Activated T-helper 2 cell treated with anti-CD3 and anti-CD28 coated beads, Interferon-gamma antibody, Interleukin-2, Interleukin-4, amounts not matched to agents 10 μg/mL and 5 μg/mL and 100 μg/mL, durations not matched to agents 14 hours and 24 hours and 36 hours (primary cell): ENCODE data around the gene CROCC2. TPM values are rescaled to one million over a fixed set of nuclear protein-coding genes. Genes with fewer than 3 reads are reported as not detected.

ENCODE experiments used
- DNase-seq: peaks from one replicate; pipeline ENCODE4 v3.0.0; 2021; ENCODE audit warnings: low spot score
- H3K27ac Mint-ChIP-seq: one replicate; pipeline ENCODE4 v1.8.0; 2021; ENCODE audit warnings: mixed read lengths
- H3K27me3 Mint-ChIP-seq: one replicate; pipeline ENCODE4 v1.8.0; 2021; ENCODE audit warnings: low read depth, mixed read lengths
- H3K36me3 Mint-ChIP-seq: one replicate; pipeline ENCODE4 v1.8.0; 2021; ENCODE audit warnings: low read depth, mixed read lengths
- H3K4me1 Mint-ChIP-seq: one replicate; pipeline ENCODE4 v1.8.0; 2021; ENCODE audit warnings: low read depth, mixed read lengths
- H3K4me3 Mint-ChIP-seq: one replicate; pipeline ENCODE4 v1.8.0; 2021; ENCODE audit warnings: low read depth, mild to moderate bottlenecking, moderate library complexity, mixed read lengths
- H3K9me3 Mint-ChIP-seq: one replicate; pipeline ENCODE4 v1.8.0; 2021; ENCODE audit warnings: mixed read lengths
- intact Hi-C: fragments of 100-400 bp; cut with micrococcal nuclease; formaldehyde crosslinking; loops from one replicate; pipeline ENCODE4 v1.15.1; 2023
- total RNA-seq: library from RNA; stranded (reverse); gene quantifications from 2 replicates; pipeline ENCODE4 v1.2.3, GENCODE V29; 2022

The CROCC2 gene
- total RNA-seq, 1 donor from 2014 or later = not detected

- H3K27ac Mint-ChIP-seq = no peak overlapping the region
Observed at GRCh38 chr2:240919786-240920782, 13.9 kb downstream of the CROCC2 start.

GRCh38 chr2:240920783-240921231 is 14.7 kb downstream of the CROCC2 start:
- Mint-ChIP-seq H3K4me1 (no peaks in the 10 kb centered on the region), H3K4me3 (no peak overlapping the region), H3K27me3 (peaks cover 3% of the 10 kb centered on the region), H3K9me3 (no peaks in the 10 kb centered on the region), H3K27ac (no peak overlapping the region), H3K36me3 (no peaks in the 10 kb centered on the region)
- intact Hi-C loops = no loop called here
- no peak for DNase-seq

More at GRCh38 chr2:240919786-240920782, 13.9 kb downstream of the CROCC2 start:
- intact Hi-C loops = no loop called here
- Mint-ChIP-seq H3K9me3 (no peaks in the 10 kb centered on the region), H3K36me3 (no peaks in the 10 kb centered on the region), H3K27me3 (peaks cover 7% of the 10 kb centered on the region), H3K4me1 (no peaks in the 10 kb centered on the region), H3K4me3 (no peak overlapping the region)
- no peak for DNase-seq

DNA sequence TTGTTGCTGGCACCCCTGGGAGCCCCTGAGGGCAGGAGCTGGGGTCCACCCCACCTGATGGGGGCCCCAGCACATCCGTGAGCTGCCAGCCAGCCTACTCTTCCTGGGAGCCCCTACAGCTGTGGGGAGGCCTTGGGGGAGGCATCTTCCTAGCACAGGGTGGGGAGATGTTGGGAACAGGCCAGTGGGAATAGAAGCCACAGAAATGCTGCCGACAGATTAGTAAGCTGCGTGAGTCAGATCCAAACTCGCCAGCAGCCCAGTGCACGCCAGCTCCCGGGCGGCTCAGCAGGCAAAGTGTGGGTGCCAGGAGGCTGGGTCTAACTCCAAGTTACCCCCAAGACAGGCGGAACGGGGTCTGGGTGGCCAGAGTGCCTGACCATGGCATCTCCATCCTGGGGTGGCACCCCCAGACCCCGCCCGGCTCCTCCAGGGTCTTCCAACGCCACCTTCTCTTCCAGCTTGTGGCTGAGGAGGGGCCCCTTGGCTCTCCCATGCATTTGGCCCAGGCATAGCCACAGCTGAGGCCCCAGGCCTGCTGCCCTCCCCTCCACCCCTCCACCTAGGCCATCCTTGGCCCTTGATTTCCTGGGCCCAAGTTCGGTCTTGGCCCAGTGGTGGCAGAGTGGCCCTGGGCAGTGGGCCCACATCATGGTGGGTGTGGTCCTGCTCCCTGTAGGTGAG is 15.3 kb downstream of the CROCC2 start:
- no peak overlapping the region for H3K27ac Mint-ChIP-seq
- H3K4me1 Mint-ChIP-seq = no peaks in the 10 kb centered on the region
- intact Hi-C loops = no loop called here
- no peaks in the 10 kb centered on the region for H3K36me3 Mint-ChIP-seq
- H3K9me3 Mint-ChIP-seq = no peaks in the 10 kb centered on the region
- H3K4me3 Mint-ChIP-seq = no peak overlapping the region
- peaks cover 3% of the 10 kb centered on the region for H3K27me3 Mint-ChIP-seq
- DNase-seq = no peak

- H3K9me3 Mint-ChIP-seq = no peaks in the 10 kb centered on the region
- DNase-seq = no peak
- H3K36me3 Mint-ChIP-seq = no peaks in the 10 kb centered on the region
- no peak overlapping the region for H3K4me3 Mint-ChIP-seq
- H3K27ac Mint-ChIP-seq = no peak overlapping the region
- H3K4me1 Mint-ChIP-seq = no peaks in the 10 kb centered on the region
- peaks cover 2% of the 10 kb centered on the region for H3K27me3 Mint-ChIP-seq
- intact Hi-C loops = no loop called here
Observed at GRCh38 chr2:240921995-240922244, 15.8 kb downstream of the CROCC2 start.

DNA sequence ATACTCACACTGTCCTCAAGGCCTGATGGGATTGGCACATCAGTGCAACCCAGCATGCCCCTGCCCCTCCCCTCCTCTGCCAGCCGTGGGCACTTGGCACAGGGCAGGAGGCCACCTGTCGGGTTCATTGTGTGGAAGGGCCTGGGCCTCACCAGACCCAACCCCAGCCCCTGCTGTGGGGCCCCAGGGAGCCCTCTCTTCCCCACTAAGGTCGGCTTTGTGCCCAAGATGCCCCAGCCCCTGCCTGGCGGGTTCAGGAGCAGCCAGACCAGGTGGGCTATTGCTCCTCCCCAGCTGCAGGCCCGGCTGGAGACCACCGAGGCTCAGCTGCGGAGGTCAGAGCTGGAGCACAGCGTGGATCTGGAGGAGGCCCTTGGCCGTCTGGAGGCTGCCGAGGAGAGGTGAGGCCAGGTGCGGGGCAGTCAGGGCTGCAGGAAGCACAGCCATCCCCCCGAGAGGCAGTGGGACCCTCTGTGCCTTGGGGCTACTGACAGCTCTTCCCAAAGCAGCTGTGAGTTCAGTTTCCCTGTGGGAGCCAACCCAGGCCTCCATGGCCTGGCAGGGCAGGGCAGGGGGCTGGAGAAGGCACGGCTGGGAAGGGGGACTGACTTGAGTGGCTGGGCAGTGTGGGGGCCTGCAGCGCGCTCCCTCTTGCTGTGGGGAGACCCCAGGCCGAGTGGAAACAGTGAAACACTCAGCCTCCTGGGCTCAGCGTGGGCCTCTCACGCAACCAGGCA is 16.3 kb downstream of the CROCC2 start:
- Mint-ChIP-seq H3K27me3 (no peaks in the 10 kb centered on the region), H3K9me3 (no peaks in the 10 kb centered on the region), H3K4me1 (no peaks in the 10 kb centered on the region), H3K4me3 (no peak overlapping the region), H3K36me3 (no peaks in the 10 kb centered on the region), H3K27ac (no peak overlapping the region)
- DNase-seq = no peak
- intact Hi-C loops = no loop called here

GRCh38 chr2:240922982-240923537 is 16.9 kb downstream of the CROCC2 start:
- Mint-ChIP-seq H3K9me3 (no peaks in the 10 kb centered on the region), H3K27ac (no peak overlapping the region), H3K4me1 (no peaks in the 10 kb centered on the region), H3K36me3 (no peaks in the 10 kb centered on the region), H3K27me3 (no peaks in the 10 kb centered on the region), H3K4me3 (no peak overlapping the region)
- DNase-seq = no peak
- intact Hi-C loops = no loop called here

DNA sequence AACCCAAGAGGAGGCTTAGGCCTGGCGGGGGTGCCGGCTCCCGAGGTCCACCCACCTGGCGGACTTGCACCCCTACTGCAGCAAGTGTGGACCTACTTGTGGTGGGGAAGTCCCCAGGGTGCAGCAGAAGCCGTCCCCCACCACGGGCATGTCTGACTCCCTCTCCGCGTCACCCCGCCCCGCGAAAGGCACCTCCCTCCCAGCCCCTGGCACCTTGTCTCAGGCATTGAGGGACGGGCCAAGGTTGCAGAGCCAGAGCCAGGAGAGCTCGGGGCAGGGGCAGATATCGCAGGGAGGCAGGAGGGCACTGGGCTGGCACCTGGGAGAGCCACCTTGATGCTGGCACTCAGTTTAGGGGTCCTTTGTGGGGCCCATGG is 19.0 kb downstream of the CROCC2 start:
- Mint-ChIP-seq H3K4me3 (no peak overlapping the region), H3K27ac (no peak overlapping the region), H3K27me3 (no peaks in the 10 kb centered on the region), H3K36me3 (no peaks in the 10 kb centered on the region), H3K4me1 (no peaks in the 10 kb centered on the region), H3K9me3 (no peaks in the 10 kb centered on the region)
- no peak for DNase-seq
- intact Hi-C loops = no loop called here

GRCh38 chr2:240925568-240926515 is 19.7 kb downstream of the CROCC2 start:
- no peaks in the 10 kb centered on the region for H3K9me3 Mint-ChIP-seq
- intact Hi-C loops = no loop called here

GRCh38 chr2:240926516-240927389 is 20.6 kb downstream of the CROCC2 start:
- Mint-ChIP-seq H3K4me3 (no peak overlapping the region), H3K9me3 (no peaks in the 10 kb centered on the region), H3K27ac (no peak overlapping the region), H3K4me1 (no peaks in the 10 kb centered on the region), H3K36me3 (no peaks in the 10 kb centered on the region), H3K27me3 (no peaks in the 10 kb centered on the region)
- DNase-seq = no peak
- intact Hi-C loops = no loop called here

More at GRCh38 chr2:240925568-240926515, 19.7 kb downstream of the CROCC2 start:
- no peaks in the 10 kb centered on the region for H3K36me3 Mint-ChIP-seq
- no peak for DNase-seq
- no peaks in the 10 kb centered on the region for H3K4me1 Mint-ChIP-seq
- H3K27ac Mint-ChIP-seq = no peak overlapping the region
- no peak overlapping the region for H3K4me3 Mint-ChIP-seq
- H3K27me3 Mint-ChIP-seq = no peaks in the 10 kb centered on the region

- Mint-ChIP-seq H3K4me1 (no peaks in the 10 kb centered on the region), H3K27ac (no peak overlapping the region), H3K36me3 (no peaks in the 10 kb centered on the region), H3K27me3 (no peaks in the 10 kb centered on the region), H3K9me3 (no peaks in the 10 kb centered on the region), H3K4me3 (no peak overlapping the region)
- intact Hi-C loops = no loop called here
- no peak for DNase-seq
Observed at GRCh38 chr2:240927390-240927781, 21.2 kb downstream of the CROCC2 start.
